Smooth muscle cell (in vitro differentiated cells): ENCODE data around the gene SYNE1. TPM values are rescaled to one million over a fixed set of nuclear protein-coding genes. Genes with fewer than 3 reads are reported as not detected.

Experiments
- DNase-seq: peaks from one replicate; lab custom pipeline; 2025; ENCODE audit not compliant: unreplicated experiment; lab: John Stamatoyannopoulos, UW
- H2AFZ ChIP-seq: fragments of 200-600 bp; sonication (generic); 2 replicates; pipeline ENCODE4 v1.6.0; 2016; ENCODE audit warnings: antibody characterized with exemption, low read depth, mild to moderate bottlenecking
- H3F3A ChIP-seq: fragments of 200-600 bp; sonication (generic); 2 replicates; pipeline ENCODE4 v1.6.0; 2017; ENCODE audit warnings: antibody characterized with exemption, low read depth
- H3K27ac ChIP-seq: fragments of 200-600 bp; sonication (generic); 2 replicates; pipeline ENCODE4 v1.5.1; 2016; ENCODE audit warnings: low read depth, mild to moderate bottlenecking
- H3K27me3 ChIP-seq: fragments of 200-600 bp; sonication (generic); 2 replicates; pipeline ENCODE4 v1.6.1; 2016; ENCODE audit warnings: low read depth, mild to moderate bottlenecking
- H3K36me3 ChIP-seq: fragments of 200-600 bp; sonication (generic); 2 replicates; pipeline ENCODE4 v1.5.1; 2016; ENCODE audit warnings: low read depth
- H3K4me1 ChIP-seq: fragments of 200-600 bp; sonication (generic); 2 replicates; pipeline ENCODE4 v1.5.1; 2016; ENCODE audit warnings: low read depth
- H3K4me2 ChIP-seq: fragments of 200-600 bp; sonication (generic); 2 replicates; pipeline ENCODE4 v1.6.0; 2016; ENCODE audit warnings: mild to moderate bottlenecking
- H3K4me3 ChIP-seq: fragments of 200-600 bp; sonication (generic); 2 replicates; pipeline ENCODE4 v1.5.1; 2016; ENCODE audit warnings: mild to moderate bottlenecking
- H3K79me2 ChIP-seq: fragments of 200-600 bp; sonication (generic); 2 replicates; pipeline ENCODE4 v1.6.0; 2016; ENCODE audit warnings: low read depth, mild to moderate bottlenecking
- H3K9ac ChIP-seq: fragments of 200-600 bp; sonication (generic); 2 replicates; pipeline ENCODE4 v1.6.0; 2016; ENCODE audit warnings: low read depth
- H3K9me3 ChIP-seq: fragments of 200-600 bp; sonication (generic); replicated peaks from 2 replicates; pipeline ENCODE4 v1.5.1; 2016; ENCODE audit warnings: low read depth
- H4K20me1 ChIP-seq: fragments of 200-600 bp; sonication (generic); 2 replicates; pipeline ENCODE4 v1.6.0; 2016; ENCODE audit warnings: low read depth
- WGBS: methylation state at CpG from one replicate; pipeline ENCODE4 v1.1.7; 2016; ENCODE audit warnings: low lambda C conversion rate; 5-methylcytosine and 5-hydroxymethylcytosine counted together
- polyA plus RNA-seq: library from polyadenylated mRNA; unstranded; fragments of >200 nt; fragmentation: Nextera tagmentation; extraction: Ambion mirVana; gene quantifications from 2 replicates; pipeline ENCODE4 v1.2.1, GENCODE V29; 2016
- total RNA-seq: library from RNA; depleted of rRNA; stranded (reverse); fragments of >200 nt; gene quantifications from 2 replicates; pipeline ENCODE4 v1.2.3, GENCODE V29; 2014
- TF ChIP-seq, protein P1 (sequence below): fragments of 200-600 bp; sonication (generic); IDR thresholded peaks from 2 replicates; pipeline ENCODE4 v1.5.1; 2017; ENCODE audit warnings: borderline replicate concordance, mild to moderate bottlenecking, antibody characterized with exemption; ENCODE audit not compliant: insufficient read depth, poor library complexity, severe bottlenecking

SYNE1 gene
- total and polyA plus RNA-seq, 2 experiments from 2014 or later = 18.2 to 56.2 TPM

DNA sequence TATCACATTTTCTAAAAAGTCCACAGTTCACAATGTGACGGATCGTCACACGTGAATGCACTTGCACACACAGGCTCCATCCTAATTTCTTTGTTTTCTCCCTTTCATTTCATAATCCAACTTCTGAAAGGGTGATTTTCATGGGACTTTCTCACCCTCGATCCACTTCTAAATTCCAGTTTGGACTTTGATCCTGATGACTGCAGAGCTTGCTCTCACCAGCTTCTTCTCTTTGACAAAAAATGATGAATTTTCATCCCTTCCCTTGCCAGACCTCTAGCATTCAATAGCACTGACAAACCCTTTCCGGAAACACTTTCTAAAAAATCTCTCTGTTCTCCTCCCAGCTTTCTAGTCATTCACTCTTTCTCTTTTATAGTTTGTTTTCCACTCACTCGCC lies 341.2 kb downstream of the SYNE1 start:
- Histone ChIP-seq H3K9ac (no peak overlapping the region), H3K4me3 (no peak overlapping the region), H4K20me1 (no peaks in the 10 kb centered on the region), H3K79me2 (no peaks in the 10 kb centered on the region), H3K9me3 (no peaks in the 10 kb centered on the region), H3K27ac (no peak overlapping the region), H2AFZ (no peak overlapping the region), H3K27me3 (no peaks in the 10 kb centered on the region), H3K4me2 (no peak overlapping the region), H3K4me1 (no peaks in the 10 kb centered on the region), H3F3A (no peaks in the 10 kb centered on the region), H3K36me3 (no peaks in the 10 kb centered on the region)
- 92% methylated on average over 6 of the region's 6 CpGs for WGBS
- TF ChIP-seq, protein P1, sequence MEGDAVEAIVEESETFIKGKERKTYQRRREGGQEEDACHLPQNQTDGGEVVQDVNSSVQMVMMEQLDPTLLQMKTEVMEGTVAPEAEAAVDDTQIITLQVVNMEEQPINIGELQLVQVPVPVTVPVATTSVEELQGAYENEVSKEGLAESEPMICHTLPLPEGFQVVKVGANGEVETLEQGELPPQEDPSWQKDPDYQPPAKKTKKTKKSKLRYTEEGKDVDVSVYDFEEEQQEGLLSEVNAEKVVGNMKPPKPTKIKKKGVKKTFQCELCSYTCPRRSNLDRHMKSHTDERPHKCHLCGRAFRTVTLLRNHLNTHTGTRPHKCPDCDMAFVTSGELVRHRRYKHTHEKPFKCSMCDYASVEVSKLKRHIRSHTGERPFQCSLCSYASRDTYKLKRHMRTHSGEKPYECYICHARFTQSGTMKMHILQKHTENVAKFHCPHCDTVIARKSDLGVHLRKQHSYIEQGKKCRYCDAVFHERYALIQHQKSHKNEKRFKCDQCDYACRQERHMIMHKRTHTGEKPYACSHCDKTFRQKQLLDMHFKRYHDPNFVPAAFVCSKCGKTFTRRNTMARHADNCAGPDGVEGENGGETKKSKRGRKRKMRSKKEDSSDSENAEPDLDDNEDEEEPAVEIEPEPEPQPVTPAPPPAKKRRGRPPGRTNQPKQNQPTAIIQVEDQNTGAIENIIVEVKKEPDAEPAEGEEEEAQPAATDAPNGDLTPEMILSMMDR = no peak
- no peak for DNase-seq

DNA sequence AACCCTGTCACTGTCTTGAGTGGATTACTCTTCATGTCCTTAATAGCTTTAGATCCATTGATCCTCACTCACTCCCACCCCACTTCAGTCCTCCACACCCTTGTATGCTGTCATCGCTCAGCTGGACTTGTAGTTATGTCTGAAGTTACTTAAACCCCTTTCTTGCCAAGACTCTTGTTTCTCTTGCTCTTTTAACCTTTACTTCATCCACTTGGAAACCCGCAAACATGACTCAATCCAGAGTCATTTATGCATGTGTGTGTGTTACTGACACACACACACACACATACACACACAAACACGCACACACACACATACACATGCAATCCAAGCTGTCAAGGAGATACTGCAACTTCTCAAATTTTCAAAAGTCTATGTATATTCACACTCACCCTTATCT lies 341.8 kb downstream of the SYNE1 start:
- no peaks in the 10 kb centered on the region for H3F3A ChIP-seq
- 93% methylated on average over 3 of the region's 3 CpGs for WGBS
- no peaks in the 10 kb centered on the region for H3K79me2 ChIP-seq
- no peak overlapping the region for H3K9ac ChIP-seq
- H3K4me1 ChIP-seq = no peaks in the 10 kb centered on the region
- H2AFZ ChIP-seq = no peak overlapping the region
- peaks cover 4% of the 10 kb centered on the region for H3K36me3 ChIP-seq
- no peak overlapping the region for H3K27ac ChIP-seq
- H3K9me3 ChIP-seq = no peaks in the 10 kb centered on the region
- no peak overlapping the region for H3K4me3 ChIP-seq
- TF ChIP-seq, protein P1 = no peak
- no peak overlapping the region for H3K4me2 ChIP-seq
- DNase-seq = no peak
- no peaks in the 10 kb centered on the region for H3K27me3 ChIP-seq
- no peaks in the 10 kb centered on the region for H4K20me1 ChIP-seq

DNA sequence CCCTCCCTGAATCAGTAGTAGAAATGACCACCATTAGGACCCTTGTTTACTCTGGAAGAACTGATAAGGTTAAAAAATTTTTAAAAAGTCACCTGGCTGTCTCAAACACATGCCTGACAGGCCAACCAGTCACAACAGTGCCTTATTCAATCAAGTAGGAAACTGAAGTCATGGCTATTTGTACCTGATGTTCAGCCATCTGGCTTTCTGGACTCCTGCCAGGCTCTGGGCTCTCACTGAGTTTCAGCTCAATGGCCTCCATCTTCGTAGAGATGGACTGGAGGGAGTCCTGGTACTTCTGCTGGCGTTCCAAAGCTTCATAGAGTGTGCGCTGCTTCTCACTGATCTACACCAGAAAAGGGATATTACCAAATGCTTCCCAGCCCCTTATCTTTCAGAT lies 343.8 kb downstream of the SYNE1 start:
- TF ChIP-seq, protein P1 = no peak
- no peaks in the 10 kb centered on the region for H4K20me1 ChIP-seq
- H3K9me3 ChIP-seq = no peaks in the 10 kb centered on the region
- no peaks in the 10 kb centered on the region for H3K4me1 ChIP-seq
- H3K79me2 ChIP-seq = no peaks in the 10 kb centered on the region
- no peak overlapping the region for H3K9ac ChIP-seq
- peaks cover 7% of the 10 kb centered on the region for H3K36me3 ChIP-seq
- no peak overlapping the region for H3K4me3 ChIP-seq
- H3F3A ChIP-seq = no peaks in the 10 kb centered on the region
- no peak for DNase-seq
- H2AFZ ChIP-seq = no peak overlapping the region
- H3K27ac ChIP-seq = no peak overlapping the region
- no peaks in the 10 kb centered on the region for H3K27me3 ChIP-seq
- H3K4me2 ChIP-seq = no peak overlapping the region
- WGBS = 93% methylated on average over 3 of the region's 3 CpGs

DNA sequence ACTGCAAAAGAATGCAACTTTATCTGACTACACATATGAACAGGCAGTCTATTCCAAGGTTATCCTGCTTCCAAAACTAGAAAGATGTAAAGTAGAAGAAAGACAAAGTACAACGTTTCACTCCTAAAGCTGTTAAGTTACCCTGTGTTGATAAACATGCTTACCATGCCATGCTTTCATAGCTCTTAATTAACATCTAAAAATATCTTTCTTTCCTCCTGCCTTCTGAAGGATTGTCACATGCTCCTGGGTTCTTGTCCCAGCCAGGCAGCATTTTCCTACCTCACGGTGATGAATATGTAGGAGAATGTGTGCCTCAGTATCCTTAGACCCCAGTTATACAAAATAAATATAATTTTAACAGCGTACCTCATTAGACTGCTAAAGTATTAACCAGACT lies 344.6 kb downstream of the SYNE1 start:
- DNase-seq = no peak
- no peak overlapping the region for H3K9ac ChIP-seq
- no peaks in the 10 kb centered on the region for H3K9me3 ChIP-seq
- no peaks in the 10 kb centered on the region for H3K4me1 ChIP-seq
- H2AFZ ChIP-seq = no peak overlapping the region
- no peaks in the 10 kb centered on the region for H3K79me2 ChIP-seq
- H3F3A ChIP-seq = no peaks in the 10 kb centered on the region
- no peaks in the 10 kb centered on the region for H4K20me1 ChIP-seq
- no peak overlapping the region for H3K27ac ChIP-seq
- H3K4me3 ChIP-seq = no peak overlapping the region
- H3K27me3 ChIP-seq = no peaks in the 10 kb centered on the region
- TF ChIP-seq, protein P1 = no peak
- WGBS = 90% methylated on average over 3 of the region's 3 CpGs
- peaks cover 11% of the 10 kb centered on the region for H3K36me3 ChIP-seq
- no peak overlapping the region for H3K4me2 ChIP-seq
